HepG2 (cell line): ENCODE results near the gene WDSUB1. TPM values are rescaled to one million over a fixed set of nuclear protein-coding genes. Genes with fewer than 3 reads are reported as not detected.

Experiments used
- DR1 ChIP-seq: sonication (generic); formaldehyde crosslinking; IDR thresholded peaks from 2 replicates; pipeline ENCODE4 v1.8.0; 2021; ENCODE audit warnings: mild to moderate bottlenecking, missing genetic modification reagents, inconsistent platforms
- GLI4 ChIP-seq: sonication (generic); formaldehyde crosslinking; IDR thresholded peaks from 2 replicates; pipeline ENCODE4 v1.5.1; 2020; ENCODE audit warnings: missing genetic modification reagents, mild to moderate bottlenecking, moderate library complexity, borderline replicate concordance
- KDM3A ChIP-seq: IDR thresholded peaks from 2 replicates; pipeline ENCODE4 v1.6.1; 2018; ENCODE audit warnings: low read depth, missing compliant biosample characterization
- PAX8 ChIP-seq: sonication (generic); formaldehyde crosslinking; IDR thresholded peaks from 2 replicates; pipeline ENCODE4 v1.8.0; 2022; ENCODE audit warnings: mild to moderate bottlenecking, missing genetic modification reagents, borderline replicate concordance
- RARA ChIP-seq: IDR thresholded peaks from 2 replicates; pipeline ENCODE4 v1.6.1; 2016; ENCODE audit warnings: missing genetic modification reagents, missing compliant biosample characterization
- SMAD1 ChIP-seq: sonication (generic); formaldehyde crosslinking; IDR thresholded peaks from 2 replicates; pipeline ENCODE4 v1.4.0; 2020; ENCODE audit warnings: missing genetic modification reagents, low read depth, mild to moderate bottlenecking, borderline replicate concordance
- SMARCC2 ChIP-seq: fragments of 450-650 bp; IDR thresholded peaks from 2 replicates; pipeline ENCODE4 v1.6.1; 2017; ENCODE audit warnings: antibody characterized with exemption, mild to moderate bottlenecking
- SP4 ChIP-seq: sonication (generic); formaldehyde crosslinking; IDR thresholded peaks from 2 replicates; pipeline ENCODE4 v1.8.1; 2023; ENCODE audit warnings: mild to moderate bottlenecking, missing genetic modification reagents
- TAF15 ChIP-seq: fragments of 200-400 bp; formaldehyde crosslinking; IDR thresholded peaks from one replicate; pipeline ENCODE4 v1.6.1; 2018; ENCODE audit warnings: mild to moderate bottlenecking, low read depth, low read length; ENCODE audit not compliant: poor library complexity, severe bottlenecking
- TMF1 ChIP-seq: sonication (generic); formaldehyde crosslinking; IDR thresholded peaks from 2 replicates; pipeline ENCODE4 v1.8.1; 2022; ENCODE audit warnings: low read depth, missing genetic modification reagents
- TP53 ChIP-seq: sonication (generic); formaldehyde crosslinking; conservative IDR thresholded peaks from 2 replicates; pipeline ENCODE4 v1.4.0; 2020; ENCODE audit warnings: missing genetic modification reagents
- ZBTB21 ChIP-seq: sonication (generic); formaldehyde crosslinking; IDR thresholded peaks from 2 replicates; pipeline ENCODE4 v1.4.0; 2020; ENCODE audit warnings: missing genetic modification reagents
- ZNF24 ChIP-seq: fragments of 450-650 bp; IDR thresholded peaks from 2 replicates; pipeline ENCODE4 v1.6.1; 2017; ENCODE audit warnings: antibody characterized with exemption, mild to moderate bottlenecking
- ZNF878 ChIP-seq: sonication (generic); formaldehyde crosslinking; IDR thresholded peaks from 2 replicates; pipeline ENCODE4 v1.8.1; 2023; ENCODE audit warnings: mild to moderate bottlenecking, missing genetic modification reagents, moderate library complexity
- ZNF879 ChIP-seq: sonication (generic); formaldehyde crosslinking; IDR thresholded peaks from 2 replicates; pipeline ENCODE4 v1.8.1; 2023; ENCODE audit warnings: missing genetic modification reagents
- ZNF891 ChIP-seq: sonication (generic); formaldehyde crosslinking; IDR thresholded peaks from 2 replicates; pipeline ENCODE4 v1.5.0; 2020; ENCODE audit warnings: mild to moderate bottlenecking, missing genetic modification reagents
- ZSCAN12 ChIP-seq: sonication (generic); formaldehyde crosslinking; IDR thresholded peaks from 2 replicates; pipeline ENCODE4 v1.9.0; 2021; ENCODE audit warnings: mild to moderate bottlenecking, missing genetic modification reagents
- polyA plus RNA-seq, 8 experiments: library from polyadenylated mRNA; depleted of rRNA in 3 of 8; stranded (reverse) in 7 of 8; unstranded in 1 of 8; fragments of >200 nt; fragmentation: Illumina TruSeq in 4 of 8; extraction: Trizol in 4 of 8; gene quantifications; 2 replicates each; pipeline versions ENCODE4 v1.2.1 to v1.2.3, GENCODE V29; 2011 to 2016; ENCODE audit warnings: low read depth in 4 of 8, missing spikeins in 1 of 8, mixed read lengths in 1 of 8; ENCODE audit not compliant: insufficient read depth in 1 of 8
- total RNA-seq, 5 experiments: library from RNA; depleted of rRNA; stranded (reverse); fragments of >200 nt; fragmentation: Illumina TruSeq; extraction: Trizol; gene quantifications; 2 replicates each; pipeline ENCODE4 v1.2.3, GENCODE V29; 2016; ENCODE audit warnings: low read depth in 1 of 5
- TF ChIP-seq, protein P1 (sequence below): sonication (generic); formaldehyde crosslinking; IDR thresholded peaks from 2 replicates; pipeline ENCODE4 v1.4.0; 2020; ENCODE audit warnings: mild to moderate bottlenecking, missing genetic modification reagents
- TF ChIP-seq, protein P2 (sequence below): IDR thresholded peaks from 2 replicates; pipeline ENCODE4 v1.6.1; 2012; ENCODE audit warnings: low read length, improper control_type of control experiment
- TF ChIP-seq, protein P3 (sequence below): sonication (generic); formaldehyde crosslinking; IDR thresholded peaks from 2 replicates; pipeline ENCODE4 v1.5.0; 2020; ENCODE audit warnings: missing genetic modification reagents, mild to moderate bottlenecking, borderline replicate concordance

WDSUB1 gene
- total and polyA plus RNA-seq, 2 of the 13 experiments (the other 11 are each of a cell fraction or from before 2014, with no cell fraction given): 10.1 to 10.7 TPM

DNA sequence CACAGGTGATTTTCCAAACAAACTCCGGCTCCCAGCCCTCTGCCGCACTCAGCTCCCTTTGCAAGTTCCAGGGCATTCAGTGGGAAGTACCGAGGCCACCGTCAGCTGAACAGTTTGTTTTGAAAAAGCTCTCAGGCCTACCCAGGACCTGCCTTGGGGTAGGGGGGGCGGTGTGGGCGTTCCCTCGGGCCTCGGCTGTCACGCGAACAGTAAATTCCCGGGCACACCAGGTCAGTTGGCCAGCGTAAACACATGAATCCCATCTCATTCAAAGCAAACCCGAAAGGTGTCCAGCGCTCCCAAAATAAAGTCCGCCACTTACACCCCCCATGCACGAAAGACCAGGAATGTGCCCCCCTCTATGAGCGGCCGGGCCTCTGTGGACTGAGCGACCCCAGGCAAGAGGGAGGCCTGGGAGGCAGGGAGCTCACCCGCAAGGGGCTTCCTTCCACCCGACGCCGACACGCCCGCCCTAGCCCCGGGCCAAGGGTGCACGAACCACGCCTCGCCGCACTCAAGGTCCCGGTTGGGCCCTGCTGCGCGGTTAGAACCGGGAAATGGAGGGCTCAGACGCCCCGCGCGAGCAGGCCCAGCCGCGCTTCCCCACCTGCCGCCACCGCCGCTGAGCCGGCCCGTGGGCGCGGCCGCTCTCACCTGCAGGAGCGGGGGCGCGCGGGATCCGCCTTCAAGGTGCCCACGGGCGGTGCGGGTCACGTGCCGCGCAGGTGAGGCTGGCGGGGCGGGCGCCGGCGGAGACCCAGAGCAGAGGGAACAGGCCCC is at the start of gene WDSUB1 (continued):
- TF ChIP-seq, protein P1, sequence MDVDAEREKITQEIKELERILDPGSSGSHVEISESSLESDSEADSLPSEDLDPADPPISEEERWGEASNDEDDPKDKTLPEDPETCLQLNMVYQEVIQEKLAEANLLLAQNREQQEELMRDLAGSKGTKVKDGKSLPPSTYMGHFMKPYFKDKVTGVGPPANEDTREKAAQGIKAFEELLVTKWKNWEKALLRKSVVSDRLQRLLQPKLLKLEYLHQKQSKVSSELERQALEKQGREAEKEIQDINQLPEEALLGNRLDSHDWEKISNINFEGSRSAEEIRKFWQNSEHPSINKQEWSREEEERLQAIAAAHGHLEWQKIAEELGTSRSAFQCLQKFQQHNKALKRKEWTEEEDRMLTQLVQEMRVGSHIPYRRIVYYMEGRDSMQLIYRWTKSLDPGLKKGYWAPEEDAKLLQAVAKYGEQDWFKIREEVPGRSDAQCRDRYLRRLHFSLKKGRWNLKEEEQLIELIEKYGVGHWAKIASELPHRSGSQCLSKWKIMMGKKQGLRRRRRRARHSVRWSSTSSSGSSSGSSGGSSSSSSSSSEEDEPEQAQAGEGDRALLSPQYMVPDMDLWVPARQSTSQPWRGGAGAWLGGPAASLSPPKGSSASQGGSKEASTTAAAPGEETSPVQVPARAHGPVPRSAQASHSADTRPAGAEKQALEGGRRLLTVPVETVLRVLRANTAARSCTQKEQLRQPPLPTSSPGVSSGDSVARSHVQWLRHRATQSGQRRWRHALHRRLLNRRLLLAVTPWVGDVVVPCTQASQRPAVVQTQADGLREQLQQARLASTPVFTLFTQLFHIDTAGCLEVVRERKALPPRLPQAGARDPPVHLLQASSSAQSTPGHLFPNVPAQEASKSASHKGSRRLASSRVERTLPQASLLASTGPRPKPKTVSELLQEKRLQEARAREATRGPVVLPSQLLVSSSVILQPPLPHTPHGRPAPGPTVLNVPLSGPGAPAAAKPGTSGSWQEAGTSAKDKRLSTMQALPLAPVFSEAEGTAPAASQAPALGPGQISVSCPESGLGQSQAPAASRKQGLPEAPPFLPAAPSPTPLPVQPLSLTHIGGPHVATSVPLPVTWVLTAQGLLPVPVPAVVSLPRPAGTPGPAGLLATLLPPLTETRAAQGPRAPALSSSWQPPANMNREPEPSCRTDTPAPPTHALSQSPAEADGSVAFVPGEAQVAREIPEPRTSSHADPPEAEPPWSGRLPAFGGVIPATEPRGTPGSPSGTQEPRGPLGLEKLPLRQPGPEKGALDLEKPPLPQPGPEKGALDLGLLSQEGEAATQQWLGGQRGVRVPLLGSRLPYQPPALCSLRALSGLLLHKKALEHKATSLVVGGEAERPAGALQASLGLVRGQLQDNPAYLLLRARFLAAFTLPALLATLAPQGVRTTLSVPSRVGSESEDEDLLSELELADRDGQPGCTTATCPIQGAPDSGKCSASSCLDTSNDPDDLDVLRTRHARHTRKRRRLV (CRISPR knock-in tag): no peak
- TF ChIP-seq ZNF878 (0 out of 2 replicates have a peak, but pooled peaks have one; percentile 21), DR1 (CRISPR knock-in tag) (no peak; the same call in 1 of the 2 replicates), TAF15 (peak; percentile 33), SMARCC2 (no peak), PAX8 (CRISPR knock-in tag) (peak; percentile 85; the same call in 1 of the 2 replicates), ZSCAN12 (peak; percentile 97), GLI4 (CRISPR knock-in tag) (peak; percentile 98; the same call in 1 of the 2 replicates), KDM3A (CRISPR knock-in tag) (peak; percentile 9; the same call in 1 of the 2 replicates), TMF1 (CRISPR knock-in tag) (peak; percentile 96), ZBTB21 (CRISPR knock-in tag) (0 out of 2 replicates have a peak, but pooled peaks have one; percentile 6), ZNF24 (no peak), SMAD1 (peak; percentile 64; the same call in 1 of the 2 replicates), ZNF891 (CRISPR knock-in tag) (peak; percentile 77), SP4 (peak; percentile 74), ZNF879 (CRISPR knock-in tag) (peak; percentile 87; the same call in 1 of the 2 replicates), RARA (CRISPR knock-in tag) (peak; percentile 2; the same call in 1 of the 2 replicates), TP53 (no peak)
- TF ChIP-seq, protein P2, sequence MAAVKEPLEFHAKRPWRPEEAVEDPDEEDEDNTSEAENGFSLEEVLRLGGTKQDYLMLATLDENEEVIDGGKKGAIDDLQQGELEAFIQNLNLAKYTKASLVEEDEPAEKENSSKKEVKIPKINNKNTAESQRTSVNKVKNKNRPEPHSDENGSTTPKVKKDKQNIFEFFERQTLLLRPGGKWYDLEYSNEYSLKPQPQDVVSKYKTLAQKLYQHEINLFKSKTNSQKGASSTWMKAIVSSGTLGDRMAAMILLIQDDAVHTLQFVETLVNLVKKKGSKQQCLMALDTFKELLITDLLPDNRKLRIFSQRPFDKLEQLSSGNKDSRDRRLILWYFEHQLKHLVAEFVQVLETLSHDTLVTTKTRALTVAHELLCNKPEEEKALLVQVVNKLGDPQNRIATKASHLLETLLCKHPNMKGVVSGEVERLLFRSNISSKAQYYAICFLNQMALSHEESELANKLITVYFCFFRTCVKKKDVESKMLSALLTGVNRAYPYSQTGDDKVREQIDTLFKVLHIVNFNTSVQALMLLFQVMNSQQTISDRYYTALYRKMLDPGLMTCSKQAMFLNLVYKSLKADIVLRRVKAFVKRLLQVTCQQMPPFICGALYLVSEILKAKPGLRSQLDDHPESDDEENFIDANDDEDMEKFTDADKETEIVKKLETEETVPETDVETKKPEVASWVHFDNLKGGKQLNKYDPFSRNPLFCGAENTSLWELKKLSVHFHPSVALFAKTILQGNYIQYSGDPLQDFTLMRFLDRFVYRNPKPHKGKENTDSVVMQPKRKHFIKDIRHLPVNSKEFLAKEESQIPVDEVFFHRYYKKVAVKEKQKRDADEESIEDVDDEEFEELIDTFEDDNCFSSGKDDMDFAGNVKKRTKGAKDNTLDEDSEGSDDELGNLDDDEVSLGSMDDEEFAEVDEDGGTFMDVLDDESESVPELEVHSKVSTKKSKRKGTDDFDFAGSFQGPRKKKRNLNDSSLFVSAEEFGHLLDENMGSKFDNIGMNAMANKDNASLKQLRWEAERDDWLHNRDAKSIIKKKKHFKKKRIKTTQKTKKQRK: no peak
- TF ChIP-seq, protein P3, sequence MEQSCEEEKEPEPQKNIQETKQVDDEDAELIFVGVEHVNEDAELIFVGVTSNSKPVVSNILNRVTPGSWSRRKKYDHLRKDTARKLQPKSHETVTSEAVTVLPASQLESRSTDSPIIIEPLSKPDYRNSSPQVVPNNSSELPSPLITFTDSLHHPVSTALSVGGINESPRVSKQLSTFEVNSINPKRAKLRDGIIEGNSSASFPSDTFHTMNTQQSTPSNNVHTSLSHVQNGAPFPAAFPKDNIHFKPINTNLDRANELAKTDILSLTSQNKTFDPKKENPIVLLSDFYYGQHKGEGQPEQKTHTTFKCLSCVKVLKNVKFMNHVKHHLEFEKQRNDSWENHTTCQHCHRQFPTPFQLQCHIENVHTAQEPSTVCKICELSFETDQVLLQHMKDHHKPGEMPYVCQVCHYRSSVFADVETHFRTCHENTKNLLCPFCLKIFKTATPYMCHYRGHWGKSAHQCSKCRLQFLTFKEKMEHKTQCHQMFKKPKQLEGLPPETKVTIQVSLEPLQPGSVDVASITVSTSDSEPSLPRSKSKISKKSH: no peak
